ENCODE data around the gene RAC2. TPM values are rescaled to one million over a fixed set of nuclear protein-coding genes. Genes with fewer than 3 reads are reported as not detected.

The RAC2 gene
- total RNA-seq, 1 experiment from 2014 or later: 50.5 TPM

DNA sequence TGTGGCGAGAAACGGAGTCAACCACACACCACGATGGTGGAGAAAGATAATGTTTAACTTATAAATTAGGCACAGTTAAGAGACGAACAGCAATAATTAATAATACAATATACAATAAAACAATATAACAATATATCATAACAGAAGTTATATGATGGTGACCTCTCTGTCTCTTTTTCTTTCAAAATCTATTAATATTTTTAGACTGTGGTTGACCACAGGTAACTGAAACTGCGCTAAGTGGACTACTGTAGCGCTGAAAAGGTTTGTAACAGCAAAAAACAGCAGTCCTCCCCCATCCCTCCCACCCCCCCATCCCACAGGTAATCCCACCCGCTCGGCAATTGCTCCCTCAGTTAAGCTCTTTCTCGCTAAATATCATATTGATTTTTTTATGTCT is 28.2 kb downstream of the RAC2 start:
- Histone ChIP-seq H3K9me2 (replicated peaks; ENCODE audit: low read length) (no peaks in the 10 kb centered on the region), H3K9me3 (ENCODE audit: low read length) (no peaks in the 10 kb centered on the region), H3F3A (ENCODE audit: low read length, unreplicated experiment) (no peaks in the 10 kb centered on the region), H3K36me3 (ENCODE audit: low read depth, low read length) (no peaks in the 10 kb centered on the region), H4K20me1 (ENCODE audit: low read length) (no peaks in the 10 kb centered on the region), H3K27me3 (ENCODE audit: low read length) (no peaks in the 10 kb centered on the region), H3K4me3 (ENCODE audit: low read length) (no peak overlapping the region), H2AFZ (ENCODE audit: low read length) (no peak overlapping the region), H3K79me2 (ENCODE audit: low read length) (no peaks in the 10 kb centered on the region), H3K4me1 (ENCODE audit: insufficient read depth, low read length) (no peaks in the 10 kb centered on the region), H3K4me2 (ENCODE audit: low read length) (no peak overlapping the region), H3K9ac (ENCODE audit: low read length) (no peak overlapping the region), H3K27ac (ENCODE audit: low read length) (no peak overlapping the region)
- TF ChIP-seq EZH2phosphoT487 (IDR thresholded peaks at IDR 0.05; ENCODE audit: borderline replicate concordance, low read length) (no peak), EZH2 (IDR thresholded peaks at IDR 0.05; ENCODE audit: low read length, unreplicated experiment) (no peak), CTCF (conservative IDR thresholded peaks at IDR 0.05; ENCODE audit: low read depth, low read length) (no peak)
- BruUV-seq (replicated peaks): no TSS peak
- DNase-seq (no peak), ATAC-seq (no peak)
- ChIA-PET CTCF (interaction anchor here (0.6 kb wide), 1 partner anchor 73 kb away, joined by 5 read pairs; no protein-coding TSS in a partner anchor), POLR2A (ENCODE audit: unreplicated experiment) (no interaction called here)
- intact Hi-C loops (cut with micrococcal nuclease): no loop called here

DNA sequence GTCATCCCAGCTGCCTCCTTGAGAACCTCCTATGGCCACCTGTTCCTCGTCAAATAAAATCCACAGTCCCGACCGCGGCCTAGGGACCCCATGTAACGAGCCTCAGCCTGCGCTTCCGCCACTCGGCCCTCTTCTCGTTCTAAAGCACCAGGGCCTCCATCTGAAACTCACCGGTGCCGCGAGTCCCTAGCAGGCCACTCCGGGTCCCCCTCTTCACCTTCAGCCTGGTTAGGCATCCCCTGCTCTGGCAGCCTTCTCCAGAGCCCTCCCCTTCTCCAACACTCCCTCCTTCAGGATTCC is 29.4 kb downstream of the RAC2 start:
- Histone ChIP-seq H3K9me3 (ENCODE audit: low read length) (no peaks in the 10 kb centered on the region), H3K9ac (ENCODE audit: low read length) (no peak overlapping the region), H3K27ac (ENCODE audit: low read length) (no peak overlapping the region), H2AFZ (ENCODE audit: low read length) (no peak overlapping the region), H3F3A (ENCODE audit: low read length, unreplicated experiment) (no peaks in the 10 kb centered on the region), H3K36me3 (ENCODE audit: low read depth, low read length) (no peaks in the 10 kb centered on the region), H4K20me1 (ENCODE audit: low read length) (no peaks in the 10 kb centered on the region), H3K4me2 (ENCODE audit: low read length) (no peak overlapping the region), H3K79me2 (ENCODE audit: low read length) (no peaks in the 10 kb centered on the region), H3K27me3 (ENCODE audit: low read length) (no peaks in the 10 kb centered on the region), H3K4me1 (ENCODE audit: insufficient read depth, low read length) (no peaks in the 10 kb centered on the region), H3K9me2 (replicated peaks; ENCODE audit: low read length) (no peaks in the 10 kb centered on the region), H3K4me3 (ENCODE audit: low read length) (no peak overlapping the region)
- intact Hi-C loops (cut with micrococcal nuclease): no loop called here
- POLR2A ChIA-PET (ENCODE audit: unreplicated experiment): no interaction called here
- BruUV-seq (replicated peaks): no TSS peak
- DNase-seq (no peak), ATAC-seq (no peak)
- CTCF ChIA-PET: no interaction called here
- TF ChIP-seq EZH2phosphoT487 (IDR thresholded peaks at IDR 0.05; ENCODE audit: borderline replicate concordance, low read length) (no peak), EZH2 (IDR thresholded peaks at IDR 0.05; ENCODE audit: low read length, unreplicated experiment) (no peak), CTCF (conservative IDR thresholded peaks at IDR 0.05; ENCODE audit: low read depth, low read length) (no peak)

DNA sequence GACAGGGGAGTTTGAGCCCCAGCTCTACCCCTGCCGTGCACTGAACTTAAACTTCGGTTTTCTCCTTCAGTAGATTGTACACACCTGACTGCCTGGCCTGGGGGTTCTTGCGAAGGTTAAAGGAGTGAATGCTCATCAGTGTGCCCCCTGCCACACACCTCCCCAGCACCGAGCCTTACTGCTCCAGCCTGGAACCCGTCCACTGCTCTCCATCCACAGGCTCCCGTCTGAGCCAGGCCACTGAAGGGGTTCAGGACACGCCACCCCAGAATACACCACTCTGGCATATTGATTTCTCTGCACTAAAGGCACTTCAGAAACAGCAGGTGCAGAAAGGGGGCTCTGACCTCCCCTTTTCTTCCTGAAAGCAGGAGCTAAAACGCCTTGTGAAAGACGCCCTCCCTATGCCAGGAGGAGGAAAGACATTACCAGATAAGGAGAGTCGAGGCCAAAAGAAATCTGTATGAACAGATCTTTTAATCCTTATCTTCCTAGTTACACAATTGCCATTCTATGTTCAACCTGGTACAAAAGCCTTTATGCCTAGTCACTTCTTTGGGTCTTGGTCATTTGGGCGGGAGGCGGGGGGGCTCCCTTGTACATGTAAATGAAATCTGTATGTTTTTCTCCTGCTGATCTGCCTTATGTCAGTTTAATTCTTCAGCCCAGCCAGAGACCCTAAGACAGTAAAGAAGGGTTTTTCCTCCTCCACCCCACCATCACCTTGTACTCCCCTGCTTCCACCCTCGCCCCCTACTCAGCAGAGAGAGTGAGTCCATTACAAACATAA is 29.9 kb downstream of the RAC2 start:
- no peak overlapping the region for H3K27ac ChIP-seq (ENCODE audit: low read length)
- no peaks in the 10 kb centered on the region for H4K20me1 ChIP-seq (ENCODE audit: low read length)
- no peaks in the 10 kb centered on the region for H3F3A ChIP-seq (ENCODE audit: low read length, unreplicated experiment)
- H3K9ac ChIP-seq (ENCODE audit: low read length): no peak overlapping the region
- H3K27me3 ChIP-seq (ENCODE audit: low read length): no peaks in the 10 kb centered on the region
- no peak overlapping the region for H2AFZ ChIP-seq (ENCODE audit: low read length)
- TF ChIP-seq CTCF (conservative IDR thresholded peaks at IDR 0.05; ENCODE audit: low read depth, low read length) (no peak), EZH2 (IDR thresholded peaks at IDR 0.05; ENCODE audit: low read length, unreplicated experiment) (no peak), EZH2phosphoT487 (IDR thresholded peaks at IDR 0.05; ENCODE audit: borderline replicate concordance, low read length) (no peak)
- no peaks in the 10 kb centered on the region for H3K9me2 ChIP-seq (replicated peaks; ENCODE audit: low read length)
- ATAC-seq: no peak
- no peaks in the 10 kb centered on the region for H3K9me3 ChIP-seq (ENCODE audit: low read length)
- CTCF ChIA-PET: no interaction called here
- H3K4me2 ChIP-seq (ENCODE audit: low read length): no peak overlapping the region
- no peaks in the 10 kb centered on the region for H3K79me2 ChIP-seq (ENCODE audit: low read length)
- intact Hi-C loops (cut with micrococcal nuclease): no loop called here
- no peak for DNase-seq
- no TSS peak for BruUV-seq (replicated peaks)
- POLR2A ChIA-PET (ENCODE audit: unreplicated experiment): no interaction called here
- H3K4me1 ChIP-seq (ENCODE audit: insufficient read depth, low read length): no peaks in the 10 kb centered on the region
- no peak overlapping the region for H3K4me3 ChIP-seq (ENCODE audit: low read length)
- H3K36me3 ChIP-seq (ENCODE audit: low read depth, low read length): no peaks in the 10 kb centered on the region
